Measurements from ENCODE around the gene EGFL8. TPM values are rescaled to one million over a fixed set of nuclear protein-coding genes. Genes with fewer than 3 reads are reported as not detected.

EGFL8 gene
- total and polyA plus RNA-seq, 9 donors: 11.8 to 47.3 (median 36.7) TPM

- Histone ChIP-seq H3K4me1 (ENCODE audit: insufficient read depth) (no peaks in the 10 kb centered on the region), H3K9me3 (no peaks in the 10 kb centered on the region), H3K27me3 (no peaks in the 10 kb centered on the region), H3K27ac (no peak overlapping the region), H3K36me3 (no peaks in the 10 kb centered on the region), H3K4me3 (no peak overlapping the region)
- 85 to 88% (median 85%) methylated on average over 7 of the region's 7 CpGs for WGBS, 3 donors
- intact Hi-C loops (cut with DNase I): no loop called here
- no peak for DNase-seq
- no peak for TF ChIP-seq POLR2A (IDR thresholded peaks at IDR 0.05)
- no peak for TF ChIP-seq CTCF (IDR thresholded peaks at IDR 0.05)
- TF ChIP-seq EP300 (IDR thresholded peaks at IDR 0.05): no peak
These were observed 686 bp upstream of the EGFL8 start for GRCh38 chr6:32163559-32164258.

GRCh38 chr6:32166411-32167061, 2.1 kb downstream of the EGFL8 start:
- Histone ChIP-seq H3K36me3 (no peaks in the 10 kb centered on the region), H3K27me3 (no peaks in the 10 kb centered on the region), H3K27ac (no peak overlapping the region), H3K9me3 (no peaks in the 10 kb centered on the region), H3K4me3 (no peak overlapping the region), H3K4me1 (ENCODE audit: insufficient read depth) (no peaks in the 10 kb centered on the region)
- intact Hi-C loops (cut with DNase I): no loop called here
- TF ChIP-seq POLR2A (IDR thresholded peaks at IDR 0.05) (no peak), CTCF (IDR thresholded peaks at IDR 0.05) (no peak), EP300 (IDR thresholded peaks at IDR 0.05) (no peak)
- 70 to 73% (median 73%) methylated on average over 30 of the region's 30 CpGs for WGBS, 3 donors
- peak in 3 of 5 donors; percentile 17 to 54 (median 45) for DNase-seq

- no peaks in the 10 kb centered on the region for H3K4me1 ChIP-seq (ENCODE audit: insufficient read depth)
- DNase-seq: peak in 1 of 5 donors; percentile 37
- H3K36me3 ChIP-seq: no peaks in the 10 kb centered on the region
- H3K4me3 ChIP-seq: no peak overlapping the region
- H3K27me3 ChIP-seq: no peaks in the 10 kb centered on the region
- 79 to 82% (median 80%) methylated on average over 32 of the region's 32 CpGs for WGBS, 3 donors
- H3K9me3 ChIP-seq: no peaks in the 10 kb centered on the region
- no peak for TF ChIP-seq POLR2A (IDR thresholded peaks at IDR 0.05)
- no peak for TF ChIP-seq EP300 (IDR thresholded peaks at IDR 0.05)
- TF ChIP-seq CTCF (IDR thresholded peaks at IDR 0.05): no peak
- intact Hi-C loops (cut with DNase I): no loop called here
- no peak overlapping the region for H3K27ac ChIP-seq
These were observed 2.9 kb downstream of the EGFL8 start for GRCh38 chr6:32167154-32167760.

- Histone ChIP-seq H3K4me1 (ENCODE audit: insufficient read depth) (no peaks in the 10 kb centered on the region), H3K9me3 (no peaks in the 10 kb centered on the region), H3K4me3 (no peak overlapping the region), H3K27ac (no peak overlapping the region), H3K27me3 (no peaks in the 10 kb centered on the region), H3K36me3 (no peaks in the 10 kb centered on the region)
- WGBS, 3 donors: 44 to 63% (median 46%) methylated on average over 6 of the region's 6 CpGs
- TF ChIP-seq CTCF (IDR thresholded peaks at IDR 0.05) (no peak), POLR2A (IDR thresholded peaks at IDR 0.05) (no peak), EP300 (IDR thresholded peaks at IDR 0.05) (no peak)
- DNase-seq: peak in 1 of 5 donors; percentile 20
- intact Hi-C loops (cut with DNase I): no loop called here
These were observed 3.4 kb downstream of the EGFL8 start for GRCh38 chr6:32167761-32168262.

Data from ovary (tissue), 9 donors.